Ishikawa (cell line): ENCODE data around the gene ZNF664.

Experiments used
- CEBPB ChIP-seq: IDR thresholded peaks from 2 replicates; pipeline ENCODE4 v1.6.1; 2012
- CREB1 ChIP-seq: IDR thresholded peaks from 2 replicates; pipeline ENCODE4 v1.6.1; 2012; ENCODE audit warnings: low read depth
- EGR1 ChIP-seq: IDR thresholded peaks from 2 replicates; pipeline ENCODE4 v1.6.1; 2012
- EP300 ChIP-seq: IDR thresholded peaks from 2 replicates; pipeline ENCODE4 v1.6.1; 2012; ENCODE audit warnings: borderline replicate concordance
- FOXM1 ChIP-seq: IDR thresholded peaks from 2 replicates; pipeline ENCODE4 v1.6.1; 2012; ENCODE audit warnings: low read depth, borderline replicate concordance
- NFIC ChIP-seq: IDR thresholded peaks from 2 replicates; pipeline ENCODE4 v1.6.1; 2012
- RAD21 ChIP-seq: IDR thresholded peaks from 2 replicates; pipeline ENCODE4 v1.6.1; 2012; ENCODE audit warnings: low read depth
- TAF1 ChIP-seq: IDR thresholded peaks from 2 replicates; pipeline ENCODE4 v1.6.1; 2012; ENCODE audit warnings: low read depth, mild to moderate bottlenecking
- TCF12 ChIP-seq: IDR thresholded peaks from 2 replicates; pipeline ENCODE4 v1.6.1; 2012; ENCODE audit warnings: low read depth
- TEAD4 ChIP-seq: IDR thresholded peaks from 2 replicates; pipeline ENCODE4 v1.6.1; 2012
- USF1 ChIP-seq: IDR thresholded peaks from 2 replicates; pipeline ENCODE4 v1.6.1; 2012
- YY1 ChIP-seq: IDR thresholded peaks from 2 replicates; pipeline ENCODE4 v1.6.1; 2012; ENCODE audit warnings: low read depth
- ZBTB7A ChIP-seq: IDR thresholded peaks from 2 replicates; pipeline ENCODE4 v1.6.1; 2012; ENCODE audit warnings: low read depth
- TF ChIP-seq, protein P1 (sequence below): IDR thresholded peaks from 2 replicates; pipeline ENCODE4 v1.6.1; 2012
- TF ChIP-seq, protein P2 (sequence below): IDR thresholded peaks from 2 replicates; pipeline ENCODE4 v1.6.1; 2012; ENCODE audit warnings: low read depth, mild to moderate bottlenecking

The ZNF664 gene

DNA sequence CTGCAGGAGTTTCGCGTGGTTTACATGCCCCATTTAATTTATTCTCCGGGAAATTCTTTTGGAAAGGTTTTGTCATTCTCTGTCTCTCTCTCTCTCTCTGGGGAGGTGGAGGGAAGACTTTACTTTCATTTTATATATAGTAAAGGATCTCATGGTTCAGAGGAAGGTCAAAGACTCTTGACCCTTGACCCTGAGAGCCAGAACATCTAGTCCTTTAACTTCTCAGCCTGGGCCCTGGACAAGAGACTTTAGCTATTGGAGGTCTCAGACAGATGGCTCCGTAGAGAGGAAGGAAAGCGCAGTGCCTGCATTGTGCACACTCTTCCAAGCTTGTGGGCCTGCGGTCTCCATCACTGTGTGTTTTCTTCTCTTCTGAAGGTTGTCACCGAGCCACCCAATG is 44.1 kb upstream of the ZNF664 start:
- no peak for TF ChIP-seq YY1

GRCh38 chr12:123929946-123930583 is 43.0 kb upstream of the ZNF664 start:
- TF ChIP-seq, protein P1, sequence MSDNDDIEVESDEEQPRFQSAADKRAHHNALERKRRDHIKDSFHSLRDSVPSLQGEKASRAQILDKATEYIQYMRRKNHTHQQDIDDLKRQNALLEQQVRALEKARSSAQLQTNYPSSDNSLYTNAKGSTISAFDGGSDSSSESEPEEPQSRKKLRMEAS: no peak
- TF ChIP-seq CREB1 (no peak), TAF1 (no peak), YY1 (no peak), FOXM1 (no peak), EP300 (no peak), RAD21 (no peak), EGR1 (no peak), NFIC (no peak), ZBTB7A (no peak), TEAD4 (no peak)
- TF ChIP-seq, protein P2, sequence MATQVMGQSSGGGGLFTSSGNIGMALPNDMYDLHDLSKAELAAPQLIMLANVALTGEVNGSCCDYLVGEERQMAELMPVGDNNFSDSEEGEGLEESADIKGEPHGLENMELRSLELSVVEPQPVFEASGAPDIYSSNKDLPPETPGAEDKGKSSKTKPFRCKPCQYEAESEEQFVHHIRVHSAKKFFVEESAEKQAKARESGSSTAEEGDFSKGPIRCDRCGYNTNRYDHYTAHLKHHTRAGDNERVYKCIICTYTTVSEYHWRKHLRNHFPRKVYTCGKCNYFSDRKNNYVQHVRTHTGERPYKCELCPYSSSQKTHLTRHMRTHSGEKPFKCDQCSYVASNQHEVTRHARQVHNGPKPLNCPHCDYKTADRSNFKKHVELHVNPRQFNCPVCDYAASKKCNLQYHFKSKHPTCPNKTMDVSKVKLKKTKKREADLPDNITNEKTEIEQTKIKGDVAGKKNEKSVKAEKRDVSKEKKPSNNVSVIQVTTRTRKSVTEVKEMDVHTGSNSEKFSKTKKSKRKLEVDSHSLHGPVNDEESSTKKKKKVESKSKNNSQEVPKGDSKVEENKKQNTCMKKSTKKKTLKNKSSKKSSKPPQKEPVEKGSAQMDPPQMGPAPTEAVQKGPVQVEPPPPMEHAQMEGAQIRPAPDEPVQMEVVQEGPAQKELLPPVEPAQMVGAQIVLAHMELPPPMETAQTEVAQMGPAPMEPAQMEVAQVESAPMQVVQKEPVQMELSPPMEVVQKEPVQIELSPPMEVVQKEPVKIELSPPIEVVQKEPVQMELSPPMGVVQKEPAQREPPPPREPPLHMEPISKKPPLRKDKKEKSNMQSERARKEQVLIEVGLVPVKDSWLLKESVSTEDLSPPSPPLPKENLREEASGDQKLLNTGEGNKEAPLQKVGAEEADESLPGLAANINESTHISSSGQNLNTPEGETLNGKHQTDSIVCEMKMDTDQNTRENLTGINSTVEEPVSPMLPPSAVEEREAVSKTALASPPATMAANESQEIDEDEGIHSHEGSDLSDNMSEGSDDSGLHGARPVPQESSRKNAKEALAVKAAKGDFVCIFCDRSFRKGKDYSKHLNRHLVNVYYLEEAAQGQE: no peak

DNA sequence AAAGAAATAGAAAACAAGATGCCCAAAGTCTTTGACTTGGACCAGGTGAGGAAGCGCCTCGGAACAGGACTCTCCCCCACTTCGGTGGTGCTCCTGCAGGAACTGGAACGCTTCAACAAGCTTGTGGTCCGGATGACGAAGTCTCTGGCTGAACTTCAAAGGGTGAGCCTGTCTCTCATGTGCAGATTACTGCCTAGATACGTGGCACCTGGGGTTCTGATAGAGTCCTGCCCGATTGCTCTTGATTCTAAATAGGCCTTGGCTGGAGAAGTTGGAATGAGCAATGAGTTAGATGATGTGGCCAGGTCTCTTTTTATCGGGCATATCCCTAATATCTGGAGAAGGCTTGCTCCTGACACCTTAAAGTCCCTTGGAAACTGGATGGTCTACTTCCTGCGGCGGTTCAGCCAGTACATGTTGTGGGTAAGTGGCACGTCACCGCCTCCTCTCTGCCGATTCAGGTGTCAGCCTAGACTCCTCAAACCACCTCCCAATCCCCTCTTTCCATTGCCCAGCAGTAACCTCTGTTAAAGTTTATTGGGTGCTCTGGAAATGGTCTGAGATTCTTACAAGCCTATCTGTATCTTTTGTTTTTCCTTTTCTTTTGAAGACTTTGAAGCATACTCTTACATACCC is 41.2 kb upstream of the ZNF664 start:
- no peak for TF ChIP-seq CEBPB
- TF ChIP-seq USF1: no peak
- no peak for TF ChIP-seq FOXM1
- no peak for TF ChIP-seq NFIC
- TF ChIP-seq TCF12: no peak
- no peak for TF ChIP-seq EP300
- no peak for TF ChIP-seq YY1
- no peak for TF ChIP-seq EGR1
- no peak for TF ChIP-seq TAF1
- no peak for TF ChIP-seq ZBTB7A
- TF ChIP-seq CREB1: no peak
- TF ChIP-seq, protein P2: no peak
- TF ChIP-seq TEAD4: no peak
- TF ChIP-seq RAD21: no peak
- TF ChIP-seq, protein P1: no peak

- TF ChIP-seq TEAD4: no peak
- TF ChIP-seq TAF1: no peak
- no peak for TF ChIP-seq RAD21
- no peak for TF ChIP-seq ZBTB7A
- TF ChIP-seq TCF12: no peak
- TF ChIP-seq, protein P2: no peak
- no peak for TF ChIP-seq EP300
- TF ChIP-seq NFIC: no peak
Observed at GRCh38 chr12:123933214-123933613, 39.8 kb upstream of the ZNF664 start.

- TF ChIP-seq, protein P1: no peak
- TF ChIP-seq CREB1: no peak
Observed at GRCh38 chr12:123934016-123934620, 38.9 kb upstream of the ZNF664 start.
